Right lobe of liver (tissue), 4 donors: ENCODE data around the gene SCUBE2.

ENCODE experiments used
- POLR2A ChIP-seq: fragments of 450-650 bp; IDR thresholded peaks from one replicate; pipeline ENCODE4 v1.6.1; 2017; ENCODE audit warnings: antibody characterized with exemption, mild to moderate bottlenecking
- TF ChIP-seq, protein P1 (sequence below), 4 donors: fragments of 200-600 bp in 3 of 4; fragments of 450-650 bp in 1 of 4; IDR thresholded peaks; one replicate each; pipeline versions ENCODE4 v1.5.1 to v1.8.0; 2016 to 2022; ENCODE audit warnings: antibody characterized with exemption in 4 of 4, mild to moderate bottlenecking in 2 of 4
- donor health status: DM: no; HTN: no; CAD: no.
- donor health status: DM: no; HTN: no; CAD: no.
- donor health status: DM: no; HTN: yes; CAD: no.

DNA sequence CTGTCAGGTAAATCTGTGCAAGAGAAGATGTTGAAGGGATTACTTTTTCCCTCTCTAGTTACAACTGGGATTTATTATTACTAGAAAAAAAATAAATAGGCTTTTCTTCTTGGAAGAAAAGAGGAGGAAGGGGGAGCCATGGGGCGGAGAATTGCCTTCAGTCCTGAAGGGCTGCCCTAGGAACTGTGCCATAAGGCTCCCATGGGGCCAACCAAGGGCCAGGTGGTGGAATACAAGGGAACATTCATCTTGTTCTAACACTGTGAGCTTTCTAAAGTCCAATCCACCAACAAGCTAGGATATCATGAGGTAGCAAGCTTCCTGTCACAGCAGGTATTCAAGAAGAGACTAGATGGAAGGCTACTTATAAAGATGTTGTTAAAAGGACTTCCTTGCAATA lies 62.8 kb downstream of the SCUBE2 start:
- TF ChIP-seq POLR2A = no peak
- TF ChIP-seq, protein P1, sequence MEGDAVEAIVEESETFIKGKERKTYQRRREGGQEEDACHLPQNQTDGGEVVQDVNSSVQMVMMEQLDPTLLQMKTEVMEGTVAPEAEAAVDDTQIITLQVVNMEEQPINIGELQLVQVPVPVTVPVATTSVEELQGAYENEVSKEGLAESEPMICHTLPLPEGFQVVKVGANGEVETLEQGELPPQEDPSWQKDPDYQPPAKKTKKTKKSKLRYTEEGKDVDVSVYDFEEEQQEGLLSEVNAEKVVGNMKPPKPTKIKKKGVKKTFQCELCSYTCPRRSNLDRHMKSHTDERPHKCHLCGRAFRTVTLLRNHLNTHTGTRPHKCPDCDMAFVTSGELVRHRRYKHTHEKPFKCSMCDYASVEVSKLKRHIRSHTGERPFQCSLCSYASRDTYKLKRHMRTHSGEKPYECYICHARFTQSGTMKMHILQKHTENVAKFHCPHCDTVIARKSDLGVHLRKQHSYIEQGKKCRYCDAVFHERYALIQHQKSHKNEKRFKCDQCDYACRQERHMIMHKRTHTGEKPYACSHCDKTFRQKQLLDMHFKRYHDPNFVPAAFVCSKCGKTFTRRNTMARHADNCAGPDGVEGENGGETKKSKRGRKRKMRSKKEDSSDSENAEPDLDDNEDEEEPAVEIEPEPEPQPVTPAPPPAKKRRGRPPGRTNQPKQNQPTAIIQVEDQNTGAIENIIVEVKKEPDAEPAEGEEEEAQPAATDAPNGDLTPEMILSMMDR (IDR thresholded peaks at IDR 0.05) = no peak
